ENCODE measurements around the gene RPS19. TPM values are rescaled to one million over a fixed set of nuclear protein-coding genes. Genes with fewer than 3 reads are reported as not detected.
A peak's percentile ranks its signal among the peaks of the same experiment; 100 is the strongest.

The RPS19 gene
- total and polyA plus RNA-seq, 10 of the 15 experiments (the other 5 are each of a cell fraction or from before 2014, with no cell fraction given): 2,615 to 5,578 (median 4,127) TPM

- peak; percentile 96 for TF ChIP-seq E2F8 (IDR thresholded peaks at IDR 0.05; ENCODE audit: low read depth, partially characterized antibody)
- no peak for TF ChIP-seq ZNF384 (IDR thresholded peaks at IDR 0.05; ENCODE audit: borderline replicate concordance, low read depth, low read length)
- peak; percentile 45; the same call in 1 of the 2 replicates for TF ChIP-seq ZNF207 (IDR thresholded peaks at IDR 0.05; ENCODE audit: borderline replicate concordance)
- peak; percentile 83; the same call in 1 of the 2 replicates for TF ChIP-seq ZBED1 (IDR thresholded peaks at IDR 0.05; ENCODE audit: borderline replicate concordance)
- TF ChIP-seq CHD2 (IDR thresholded peaks at IDR 0.05; ENCODE audit: borderline replicate concordance, low read depth, low read length): peak; percentile 99
- TF ChIP-seq, protein P1, sequence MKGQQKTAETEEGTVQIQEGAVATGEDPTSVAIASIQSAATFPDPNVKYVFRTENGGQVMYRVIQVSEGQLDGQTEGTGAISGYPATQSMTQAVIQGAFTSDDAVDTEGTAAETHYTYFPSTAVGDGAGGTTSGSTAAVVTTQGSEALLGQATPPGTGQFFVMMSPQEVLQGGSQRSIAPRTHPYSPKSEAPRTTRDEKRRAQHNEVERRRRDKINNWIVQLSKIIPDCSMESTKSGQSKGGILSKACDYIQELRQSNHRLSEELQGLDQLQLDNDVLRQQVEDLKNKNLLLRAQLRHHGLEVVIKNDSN (IDR thresholded peaks at IDR 0.05; ENCODE audit: borderline replicate concordance, extremely low read length, insufficient read depth, low read depth, low read length): no peak
- peak; percentile 92 for TF ChIP-seq ZNF687 (IDR thresholded peaks at IDR 0.05)
- no peak for TF ChIP-seq NFIC (IDR thresholded peaks at IDR 0.05; ENCODE audit: low read depth, low read length)
- TF ChIP-seq STAT3 (IDR thresholded peaks at IDR 0.05; ENCODE audit: low read depth, low read length): no peak
- peak; percentile 30; the same call in 1 of the 2 replicates for TF ChIP-seq FOXM1 (IDR thresholded peaks at IDR 0.05; ENCODE audit: low read depth, low read length)
- TF ChIP-seq SIN3A (IDR thresholded peaks at IDR 0.05; ENCODE audit: low read depth, low read length): peak; percentile 72; the same call in 1 of the 2 replicates
- TF ChIP-seq IKZF1 (conservative IDR thresholded peaks at IDR 0.05): peak; percentile 100
- peak; percentile 97 for TF ChIP-seq IKZF2 (IDR thresholded peaks at IDR 0.05)
- TF ChIP-seq PRDM15 (CRISPR knock-in tag; IDR thresholded peaks at IDR 0.05): no peak
- peak; percentile 83 for TF ChIP-seq PML (IDR thresholded peaks at IDR 0.05; ENCODE audit: low read length)
- 0 out of 2 replicates have a peak, but pooled peaks have one; percentile 18 for TF ChIP-seq MEF2A (IDR thresholded peaks at IDR 0.05; ENCODE audit: insufficient read depth, low read depth, low read length)
- peak; percentile 86 for TF ChIP-seq NR2C1 (IDR thresholded peaks at IDR 0.05)
- TF ChIP-seq SIX5 (IDR thresholded peaks at IDR 0.05; ENCODE audit: low read depth, low read length, severe bottlenecking): peak; percentile 81
Observed at GRCh38 chr19:41859618-41860418, at the start of gene RPS19 (continued).

Measured in GM12878 (cell line).